GM12878 (cell line): Measurements from ENCODE around the gene FAM120A. TPM values are rescaled to one million over a fixed set of nuclear protein-coding genes. Genes with fewer than 3 reads are reported as not detected.

Source experiments
- ATAC-seq: fragments of 200-7000 bp; cut with Tn5 transposase; 3 replicates; pipeline ENCODE4 v1.9.1; 2020; ENCODE audit warnings: mild to moderate bottlenecking, moderate library complexity
- BruUV-seq: library from RNA; stranded (reverse); fragments of 400-500 nt; replicated peaks from 2 replicates; lab custom pipeline; 2021; lab: Mats Ljungman, UMichigan
- CTCF ChIA-PET: fragments of 300-600 bp; sonication (Branson Sonifier 250); formaldehyde crosslinking; extraction: SDS; loops from one replicate; lab custom pipeline; 2021; ENCODE audit warnings: inconsistent platforms; lab: Yijun Ruan, JAX
- POLR2A ChIA-PET: fragments of 350-600 bp; formaldehyde crosslinking; extraction: SDS; loops from one replicate; lab custom pipeline; 2021; ENCODE audit warnings: inconsistent platforms; lab: Charles Lee
- RAD21 ChIA-PET: fragments of 300-600 bp; sonication (Branson Sonifier 250); formaldehyde crosslinking; loops from one replicate; lab custom pipeline; 2023; ENCODE audit warnings: antibody characterized with exemption; ENCODE audit not compliant: unreplicated experiment; lab: Charles Lee
- SMC1A ChIA-PET: fragments of 300-600 bp; sonication (Branson Sonifier 250); formaldehyde crosslinking; loops from one replicate; lab custom pipeline; 2023; ENCODE audit not compliant: unreplicated experiment, uncharacterized antibody; lab: Charles Lee
- DNase-seq: peaks from one replicate; pipeline ENCODE4 v3.0.0-alpha.2; 2011; ENCODE audit warnings: low read depth, low spot score
- FAIRE-seq: peaks from 3 replicates; lab custom pipeline; 2011; peaks lifted over from hg19 to GRCh38; lab: Jason Lieb, UNC
- H2AFZ ChIP-seq: 2 replicates; pipeline ENCODE4 v1.6.0; 2011; ENCODE audit warnings: low read depth, low read length, control low read depth; ENCODE audit not compliant: control insufficient read depth
- H3K27ac ChIP-seq: 2 replicates; pipeline ENCODE4 v1.5.1; 2011; ENCODE audit warnings: control low read depth; ENCODE audit not compliant: control insufficient read depth, insufficient read depth
- H3K27me3 ChIP-seq, 2 experiments: replicated peaks in 1 of 2; 2 replicates each; pipeline versions ENCODE4 v1.6.0 to v1.6.1; 2011; ENCODE audit warnings: low read length in 1 of 2; ENCODE audit not compliant: control insufficient read depth in 2 of 2, insufficient read depth in 2 of 2
- H3K36me3 ChIP-seq, 2 experiments: 2 replicates each; pipeline ENCODE4 v1.5.1; 2011; ENCODE audit warnings: low read length in 1 of 2; ENCODE audit not compliant: control insufficient read depth in 2 of 2, insufficient read depth in 2 of 2
- H3K4me1 ChIP-seq: 2 replicates; pipeline ENCODE4 v1.6.1; 2011; ENCODE audit warnings: mild to moderate bottlenecking, low read length, moderate library complexity, mixed read lengths; ENCODE audit not compliant: control insufficient read depth, insufficient read depth
- H3K4me2 ChIP-seq: 2 replicates; pipeline ENCODE4 v1.6.0; 2011; ENCODE audit warnings: control low read depth; ENCODE audit not compliant: control insufficient read depth, insufficient read depth
- H3K4me3 ChIP-seq: fragments of 200-600 bp; sonication (generic); 2 replicates; pipeline ENCODE4 v1.5.1; 2016
- H3K79me2 ChIP-seq: 2 replicates; pipeline ENCODE4 v1.6.0; 2011; ENCODE audit warnings: low read length; ENCODE audit not compliant: control insufficient read depth, insufficient read depth
- H3K9ac ChIP-seq: 2 replicates; pipeline ENCODE4 v1.8.0; 2011; ENCODE audit warnings: low read length, control low read depth, mixed read lengths; ENCODE audit not compliant: control insufficient read depth, insufficient read depth
- H3K9me3 ChIP-seq: replicated peaks from 3 replicates; pipeline ENCODE4 v1.5.1; 2011; ENCODE audit warnings: mild to moderate bottlenecking, low read length; ENCODE audit not compliant: control insufficient read depth, insufficient read depth
- H4K20me1 ChIP-seq: 2 replicates; pipeline ENCODE4 v1.6.0; 2011; ENCODE audit not compliant: control insufficient read depth, insufficient read depth
- GABPA ChIP-seq: IDR thresholded peaks from 2 replicates; pipeline ENCODE4 v1.6.1; 2014; ENCODE audit warnings: antibody characterized with exemption, low read depth, mild to moderate bottlenecking, inconsistent platforms
- IKZF1 ChIP-seq: fragments of 450-650 bp; conservative IDR thresholded peaks from 2 replicates; pipeline ENCODE4 v1.6.1; 2017; ENCODE audit warnings: antibody characterized with exemption, mild to moderate bottlenecking
- KAT2A ChIP-seq: conservative IDR thresholded peaks from 2 replicates; pipeline ENCODE4 v1.6.1; 2011; ENCODE audit warnings: low read depth, low read length; ENCODE audit not compliant: control insufficient read depth
- MTA2 ChIP-seq: fragments of 450-650 bp; IDR thresholded peaks from 2 replicates; pipeline ENCODE4 v1.6.1; 2016; ENCODE audit warnings: low read depth, mild to moderate bottlenecking, moderate library complexity
- NFYA ChIP-seq: IDR thresholded peaks from 2 replicates; pipeline ENCODE4 v1.6.1; 2011; ENCODE audit warnings: low read depth, mild to moderate bottlenecking, low read length, improper control_type of control experiment, borderline replicate concordance
- RELA ChIP-seq: fragments of 450-650 bp; IDR thresholded peaks from 2 replicates; pipeline ENCODE4 v1.8.0; 2014; ENCODE audit warnings: borderline replicate concordance; ENCODE audit not compliant: partially characterized antibody
- RELB ChIP-seq: fragments of 450-650 bp; IDR thresholded peaks from 2 replicates; pipeline ENCODE4 v1.6.1; 2017; ENCODE audit warnings: low read depth, mild to moderate bottlenecking, moderate library complexity
- SPI1 ChIP-seq: IDR thresholded peaks from 2 replicates; pipeline ENCODE4 v1.6.1; 2011; ENCODE audit warnings: low read depth, mild to moderate bottlenecking, low read length, moderate library complexity, borderline replicate concordance; ENCODE audit not compliant: insufficient read depth
- TCF7 ChIP-seq: IDR thresholded peaks from 2 replicates; pipeline ENCODE4 v1.6.1; 2014; ENCODE audit warnings: antibody characterized with exemption, borderline replicate concordance
- USF2 ChIP-seq: IDR thresholded peaks from 2 replicates; pipeline ENCODE4 v1.6.1; 2011; ENCODE audit warnings: low read depth, low read length, improper control_type of control experiment, borderline replicate concordance
- ZBTB33 ChIP-seq: fragments of 450-650 bp; IDR thresholded peaks from 2 replicates; pipeline ENCODE4 v1.6.1; 2017; ENCODE audit warnings: mild to moderate bottlenecking
- ZSCAN29 ChIP-seq: fragments of 450-650 bp; IDR thresholded peaks from 2 replicates; pipeline ENCODE4 v1.6.1; 2017; ENCODE audit warnings: mild to moderate bottlenecking, moderate library complexity
- WGBS: methylation state at CpG from one replicate; pipeline ENCODE4 v1.1.6; 2016; ENCODE audit warnings: low lambda C conversion rate; ENCODE audit not compliant: insufficient replicate concordance, insufficient coverage; ENCODE audit errors: missing lambda C conversion rate; 5-methylcytosine and 5-hydroxymethylcytosine counted together
- in situ Hi-C: fragments of 300-500 bp; cut with MboI; formaldehyde crosslinking; loops from 9 replicates; pipeline ENCODE4 v1.14.3; 2018; ENCODE audit warnings: mixed read lengths
- intact Hi-C: fragments of 100-400 bp; cut with micrococcal nuclease; formaldehyde crosslinking; loops from one replicate; pipeline ENCODE4 v1.14.2; 2022; ENCODE audit not compliant: unreplicated experiment
- polyA plus RNA-seq, 11 experiments: library from polyadenylated mRNA; depleted of rRNA in 4 of 11; unstranded in 6 of 11; stranded (reverse) in 5 of 11; fragments of >200 nt; fragmentation: Nextera tagmentation in 4 of 11; fragmentation: Illumina TruSeq in 1 of 11; extraction: Ambion mirVana in 4 of 11; extraction: Trizol in 1 of 11; gene quantifications; 1 replicate in 1 of 11; 2 replicates in 10 of 11; pipeline versions ENCODE4 v1.2.1 to v1.2.3, GENCODE V29; 2011 to 2016; ENCODE audit warnings: inconsistent platforms in 2 of 11, missing spikeins in 2 of 11, low read depth in 1 of 11
- total RNA-seq, 4 experiments: library from RNA; depleted of rRNA in 3 of 4; stranded (reverse); fragments of >200 nt in 3 of 4; fragmentation: Illumina TruSeq in 1 of 4; extraction: Trizol in 1 of 4; gene quantifications; 2 replicates each; pipeline versions ENCODE4 v1.2.1 to v1.2.3, GENCODE V29; 2013 to 2021

FAM120A gene
- total and polyA plus RNA-seq, 10 of the 15 experiments (the other 5 are each of a cell fraction or from before 2014, with no cell fraction given), result 13.1 to 89.6 (median 52.5) TPM

- in situ Hi-C loops, result no loop called here
- Histone ChIP-seq H4K20me1 (peaks cover 3% of the 10 kb centered on the region; the same call in 1 of the 2 replicates), H3K27me3 (no peaks in the 10 kb centered on the region), H3K9me3 (peaks cover 2% of the 10 kb centered on the region; the same call in 2 of the 3 replicates), H3K36me3 (no peaks in the 10 kb centered on the region), H3K4me1 (no peaks in the 10 kb centered on the region), H3K4me2 (no peak overlapping the region), H3K4me3 (no peak overlapping the region), H3K27ac (no peak overlapping the region), H3K79me2 (no peaks in the 10 kb centered on the region; the same call in 1 of the 2 replicates), H3K9ac (no peak overlapping the region), H2AFZ (no peak overlapping the region)
- WGBS, result 78% methylated on average over 12 of the region's 12 CpGs
- no TSS peak for BruUV-seq
- TF ChIP-seq RELA (no peak), RELB (no peak), SPI1 (no peak), ZSCAN29 (no peak), TCF7 (no peak), IKZF1 (no peak), USF2 (no peak), GABPA (no peak), NFYA (no peak), KAT2A (no peak), MTA2 (no peak), ZBTB33 (no peak)
- CTCF ChIA-PET, result no interaction called here
- SMC1A ChIA-PET, result interaction anchor here (1.4 kb wide), 1 partner anchor 23 kb away, joined by 3 read pairs; no protein-coding TSS in a partner anchor
- ATAC-seq (no peak), DNase-seq (no peak), FAIRE-seq (no peak)
- intact Hi-C loops, result no loop called here
- POLR2A ChIA-PET, result no interaction called here
- RAD21 ChIA-PET, result no interaction called here
Measured at GRCh38 chr9:93588641-93589609, 137.4 kb downstream of the FAM120A start.
